Hepatocyte (in vitro differentiated cells): Measurements from ENCODE around the gene ZFR2. TPM values are rescaled to one million over a fixed set of nuclear protein-coding genes. Genes with fewer than 3 reads are reported as not detected.
"Not testable (repeated sequence)": the region's sequence is repeated elsewhere in the genome, so short reads cannot be mapped to it uniquely, and the experiment has no call there.

Experiments
- DNase-seq: peaks from one replicate; pipeline ENCODE4 v3.0.0-alpha.2; 2016; ENCODE audit warnings: low spot score
- H2AFZ ChIP-seq: fragments of 200-600 bp; sonication (generic); 2 replicates; pipeline ENCODE4 v1.6.0; 2016; ENCODE audit warnings: antibody characterized with exemption, mild to moderate bottlenecking
- H3K27ac ChIP-seq: fragments of 200-600 bp; sonication (generic); 2 replicates; pipeline ENCODE4 v1.5.1; 2016; ENCODE audit warnings: mild to moderate bottlenecking
- H3K27me3 ChIP-seq: fragments of 200-600 bp; sonication (generic); 2 replicates; pipeline ENCODE4 v1.6.1; 2016
- H3K36me3 ChIP-seq: fragments of 200-600 bp; sonication (generic); replicated peaks from 2 replicates; pipeline ENCODE4 v1.5.1; 2016; ENCODE audit warnings: low read depth; ENCODE audit not compliant: insufficient read depth
- H3K4me1 ChIP-seq: fragments of 200-600 bp; sonication (generic); 2 replicates; pipeline ENCODE4 v1.5.1; 2016; ENCODE audit warnings: mild to moderate bottlenecking, moderate library complexity; ENCODE audit not compliant: insufficient read depth
- H3K4me2 ChIP-seq: fragments of 200-600 bp; sonication (generic); 2 replicates; pipeline ENCODE4 v1.6.0; 2016
- H3K4me3 ChIP-seq: fragments of 200-600 bp; sonication (generic); 2 replicates; pipeline ENCODE4 v1.5.1; 2016; ENCODE audit warnings: mild to moderate bottlenecking
- H3K79me2 ChIP-seq: fragments of 200-600 bp; sonication (generic); 2 replicates; pipeline ENCODE4 v1.6.0; 2017; ENCODE audit warnings: mild to moderate bottlenecking
- H3K9me2 ChIP-seq: fragments of 200-600 bp; sonication (generic); replicated peaks from 2 replicates; pipeline ENCODE4 v1.6.0; 2017; ENCODE audit warnings: mild to moderate bottlenecking; ENCODE audit not compliant: insufficient read depth
- H3K9me3 ChIP-seq: fragments of 200-600 bp; sonication (generic); 2 replicates; pipeline ENCODE4 v1.5.1; 2016; ENCODE audit warnings: low read depth, mild to moderate bottlenecking
- H4K20me1 ChIP-seq: fragments of 200-600 bp; sonication (generic); 2 replicates; pipeline ENCODE4 v1.6.0; 2016; ENCODE audit warnings: mild to moderate bottlenecking; ENCODE audit not compliant: insufficient read depth, poor library complexity, severe bottlenecking
- CTCF ChIP-seq: fragments of 200-600 bp; sonication (generic); IDR thresholded peaks from 2 replicates; pipeline ENCODE4 v1.5.1; 2016; ENCODE audit warnings: antibody characterized with exemption, mild to moderate bottlenecking; ENCODE audit not compliant: poor library complexity
- EZH2 ChIP-seq: fragments of 200-600 bp; sonication (generic); IDR thresholded peaks from 2 replicates; pipeline ENCODE4 v1.6.1; 2016; ENCODE audit warnings: antibody characterized with exemption, mild to moderate bottlenecking, borderline replicate concordance
- EZH2phosphoT487 ChIP-seq: fragments of 200-600 bp; sonication (generic); IDR thresholded peaks from one replicate; pipeline ENCODE4 v1.6.1; 2018; ENCODE audit warnings: antibody characterized with exemption, mild to moderate bottlenecking, low read depth, moderate library complexity; ENCODE audit not compliant: unreplicated experiment, severe bottlenecking
- WGBS: methylation state at CpG from one replicate; pipeline ENCODE4 v1.1.6; 2016; ENCODE audit warnings: low lambda C conversion rate; ENCODE audit errors: missing lambda C conversion rate; 5-methylcytosine and 5-hydroxymethylcytosine counted together
- polyA plus RNA-seq: library from polyadenylated mRNA; unstranded; fragments of >200 nt; fragmentation: Nextera tagmentation; extraction: Ambion mirVana; gene quantifications from 2 replicates; pipeline ENCODE4 v1.2.1, GENCODE V29; 2016
- total RNA-seq: library from RNA; depleted of rRNA; stranded (reverse); fragments of >200 nt; gene quantifications from 2 replicates; pipeline ENCODE4 v1.2.3, GENCODE V29; 2014

The ZFR2 gene
- total and polyA plus RNA-seq, 2 experiments from 2014 or later = 0.97 to 1.7 TPM

- Histone ChIP-seq H3K4me3 (no peak overlapping the region), H3K27me3 (no peaks in the 10 kb centered on the region), H4K20me1 (no peaks in the 10 kb centered on the region), H3K4me1 (no peaks in the 10 kb centered on the region), H3K4me2 (no peak overlapping the region), H3K36me3 (no peaks in the 10 kb centered on the region), H3K9me3 (no peaks in the 10 kb centered on the region), H2AFZ (no peak overlapping the region), H3K27ac (no peak overlapping the region), H3K79me2 (no peaks in the 10 kb centered on the region), H3K9me2 (no peaks in the 10 kb centered on the region)
- TF ChIP-seq EZH2 (no peak), EZH2phosphoT487 (no peak), CTCF (no peak)
- 96% methylated on average over 3 of the region's 3 CpGs for WGBS
- DNase-seq = no peak
Measured at GRCh38 chr19:3898426-3898825, 29.6 kb upstream of the ZFR2 start.

GRCh38 chr19:3897936-3898335 is 29.1 kb upstream of the ZFR2 start:
- H2AFZ ChIP-seq = no peak overlapping the region
- no peaks in the 10 kb centered on the region for H3K4me1 ChIP-seq
- no peak overlapping the region for H3K4me2 ChIP-seq
- H3K36me3 ChIP-seq = no peaks in the 10 kb centered on the region
- H4K20me1 ChIP-seq = no peaks in the 10 kb centered on the region
- 80% methylated on average over 4 of the region's 4 CpGs for WGBS
- TF ChIP-seq EZH2phosphoT487 (no peak), EZH2 (no peak), CTCF (no peak)
- no peak for DNase-seq
- H3K4me3 ChIP-seq = no peak overlapping the region
- no peaks in the 10 kb centered on the region for H3K9me2 ChIP-seq
- H3K27me3 ChIP-seq = no peaks in the 10 kb centered on the region
- H3K27ac ChIP-seq = no peak overlapping the region
- H3K79me2 ChIP-seq = no peaks in the 10 kb centered on the region
- no peaks in the 10 kb centered on the region for H3K9me3 ChIP-seq

- WGBS = 94% methylated on average over 5 of the region's 5 CpGs
- Histone ChIP-seq H3K4me2 (no peak overlapping the region), H3K9me3 (no peaks in the 10 kb centered on the region)
Measured at GRCh38 chr19:3895788-3896187, 26.9 kb upstream of the ZFR2 start.

GRCh38 chr19:3894959-3895358 is 26.1 kb upstream of the ZFR2 start:
- not testable (repeated sequence) for DNase-seq, H3K9me2 ChIP-seq, H3K27me3 ChIP-seq, H3K27ac ChIP-seq, H3K79me2 ChIP-seq, H3K4me1 ChIP-seq, H3K4me2 ChIP-seq, H2AFZ ChIP-seq, H3K9me3 ChIP-seq, H4K20me1 ChIP-seq, H3K4me3 ChIP-seq, H3K36me3 ChIP-seq
- WGBS = 90% methylated on average over 5 of the region's 5 CpGs

More at GRCh38 chr19:3895788-3896187, 26.9 kb upstream of the ZFR2 start:
- H3K36me3 ChIP-seq = no peaks in the 10 kb centered on the region
- no peak for DNase-seq
- H3K79me2 ChIP-seq = no peaks in the 10 kb centered on the region
- TF ChIP-seq EZH2phosphoT487 (no peak), EZH2 (no peak), CTCF (no peak)
- no peak overlapping the region for H2AFZ ChIP-seq
- no peak overlapping the region for H3K4me3 ChIP-seq
- H3K27me3 ChIP-seq = no peaks in the 10 kb centered on the region
- no peaks in the 10 kb centered on the region for H4K20me1 ChIP-seq
- no peaks in the 10 kb centered on the region for H3K4me1 ChIP-seq
- no peaks in the 10 kb centered on the region for H3K9me2 ChIP-seq
- H3K27ac ChIP-seq = no peak overlapping the region
